Glomerular visceral epithelial cell (primary cell): ENCODE results near the gene SDR42E2.
A peak's percentile ranks its signal among the peaks of the same experiment; 100 is the strongest.
"Not testable (repeated sequence)": the region's sequence is repeated elsewhere in the genome, so short reads cannot be mapped to it uniquely, and the experiment has no call there.

Source experiments
- DNase-seq: peaks from one replicate; pipeline ENCODE4 v3.0.0-alpha.2; 2016; ENCODE audit errors: extremely low spot score

The SDR42E2 gene

DNA sequence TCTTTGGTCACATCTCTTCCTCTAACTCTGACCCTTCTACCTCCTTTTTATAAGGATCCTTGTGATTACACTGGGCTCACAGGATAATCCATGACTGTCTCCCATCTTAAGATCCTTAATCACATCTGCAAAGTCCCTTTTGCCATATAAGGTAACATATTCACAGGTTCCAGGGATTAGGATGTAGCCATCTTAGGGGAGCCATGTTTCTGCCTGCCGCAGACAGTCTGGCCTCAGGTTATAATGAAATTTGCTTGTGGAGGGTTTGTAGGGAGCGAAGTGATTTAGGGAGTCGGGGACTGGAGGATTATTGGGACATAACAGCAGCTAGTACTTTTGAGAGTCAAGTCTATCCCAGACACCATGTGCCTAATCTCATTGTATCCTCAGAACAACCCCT lies 51.5 kb downstream of the SDR42E2 start:
- no peak for DNase-seq

- no peak for DNase-seq
Observed at GRCh38 chr16:22214402-22214801, 52.1 kb downstream of the SDR42E2 start.

DNA sequence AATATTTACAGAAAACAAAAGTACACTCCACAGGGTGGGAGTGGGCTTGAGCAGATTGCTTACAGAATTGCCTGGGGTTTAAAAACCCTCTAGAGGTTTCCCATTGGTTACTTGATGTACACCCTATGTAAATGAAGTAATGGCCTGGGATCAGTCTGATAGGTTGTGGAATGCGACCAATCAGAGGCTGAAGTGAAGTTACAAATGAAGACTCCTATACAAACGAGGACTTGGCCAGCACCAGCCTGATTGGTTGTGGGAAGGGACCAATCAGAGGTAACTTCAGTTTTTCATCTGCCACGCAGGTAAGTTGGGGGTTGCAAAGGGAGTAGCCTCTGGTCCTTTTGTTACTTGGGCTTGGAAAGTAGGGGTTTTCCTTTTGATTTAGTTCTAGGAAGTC lies 52.6 kb downstream of the SDR42E2 start:
- DNase-seq, result no peak

GRCh38 chr16:22216191-22216831 lies 54.0 kb downstream of the SDR42E2 start:
- DNase-seq, result no peak

- DNase-seq, result not testable (repeated sequence)
Observed at GRCh38 chr16:22216832-22217225, 54.5 kb downstream of the SDR42E2 start.

GRCh38 chr16:22217890-22218730 lies 55.8 kb downstream of the SDR42E2 start:
- DNase-seq, result no peak

DNA sequence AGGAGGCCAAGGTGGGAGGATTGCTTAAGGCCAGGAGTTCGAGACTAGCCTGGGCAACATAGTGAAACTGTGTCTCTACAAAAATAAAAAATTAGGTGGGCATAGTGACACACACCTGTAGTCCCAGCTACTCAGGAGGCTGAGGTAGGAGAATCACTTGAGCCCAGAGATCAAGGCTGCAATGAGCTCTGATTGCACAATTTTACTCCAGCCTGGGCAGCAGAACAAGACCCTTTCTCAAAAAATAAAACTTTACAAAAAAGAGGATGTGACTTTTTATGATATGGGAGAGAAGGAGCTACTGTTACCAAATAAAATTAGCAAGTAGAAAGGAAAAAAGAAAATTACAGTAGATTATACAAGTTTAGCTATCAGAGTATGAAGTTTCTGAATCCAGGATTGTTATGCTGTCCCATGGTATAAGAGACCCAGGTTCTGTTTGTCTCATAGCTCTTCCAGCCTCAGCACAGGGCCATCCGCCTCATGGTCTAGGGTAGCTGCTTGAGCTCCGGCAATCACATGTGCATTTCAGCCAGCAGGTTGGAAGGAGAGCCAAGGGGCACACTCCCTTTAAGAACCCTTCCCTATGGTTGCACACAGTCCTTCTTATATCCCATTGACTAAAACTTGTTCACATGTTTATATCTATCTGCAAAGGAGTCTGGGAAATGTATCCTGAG lies 57.2 kb downstream of the SDR42E2 start:
- DNase-seq, result no peak

- DNase-seq, result no peak
Observed at GRCh38 chr16:22220069-22220440, 57.7 kb downstream of the SDR42E2 start.

DNA sequence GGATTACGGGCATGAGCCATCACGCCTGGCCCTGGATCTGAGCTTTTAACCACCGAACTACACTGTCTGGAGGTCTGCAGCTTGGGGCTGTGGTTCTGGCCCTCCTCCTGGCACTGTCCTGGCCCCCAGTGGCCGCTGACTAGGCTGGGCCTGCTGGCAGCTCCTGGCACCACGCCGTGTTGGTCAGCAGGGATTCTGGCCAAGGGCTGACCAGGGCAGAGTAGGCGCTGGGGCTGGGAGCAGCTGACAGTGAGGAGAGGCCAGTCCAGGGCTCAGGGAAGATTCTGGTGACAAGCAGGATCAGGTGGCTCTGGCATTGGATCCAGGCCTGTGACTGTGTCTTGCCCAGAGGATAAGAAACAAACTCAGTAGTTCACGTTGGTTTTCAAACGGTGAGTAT lies 58.4 kb downstream of the SDR42E2 start:
- DNase-seq, result no peak

- no peak for DNase-seq
Observed at GRCh38 chr16:22222006-22222405, 59.7 kb downstream of the SDR42E2 start.

DNA sequence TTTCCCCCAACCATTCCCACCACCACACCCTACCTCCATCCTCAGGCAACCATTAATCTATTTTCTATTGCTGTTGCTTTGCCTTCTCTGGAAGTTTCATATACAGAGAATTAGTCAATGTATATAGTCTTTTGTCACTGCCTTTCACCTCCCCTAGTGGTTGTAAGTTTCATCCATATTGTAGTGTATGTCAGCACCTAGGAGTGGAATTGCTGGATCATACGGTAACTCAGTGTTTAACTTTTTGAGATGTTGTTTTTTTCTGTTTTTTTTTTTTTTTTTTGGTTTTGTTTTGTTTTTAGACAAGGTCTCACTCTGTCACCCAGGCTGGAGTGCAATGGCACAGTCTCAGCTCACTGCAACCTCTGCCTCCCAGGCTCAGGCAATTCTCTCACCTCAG lies 60.7 kb downstream of the SDR42E2 start:
- no peak for DNase-seq

DNA sequence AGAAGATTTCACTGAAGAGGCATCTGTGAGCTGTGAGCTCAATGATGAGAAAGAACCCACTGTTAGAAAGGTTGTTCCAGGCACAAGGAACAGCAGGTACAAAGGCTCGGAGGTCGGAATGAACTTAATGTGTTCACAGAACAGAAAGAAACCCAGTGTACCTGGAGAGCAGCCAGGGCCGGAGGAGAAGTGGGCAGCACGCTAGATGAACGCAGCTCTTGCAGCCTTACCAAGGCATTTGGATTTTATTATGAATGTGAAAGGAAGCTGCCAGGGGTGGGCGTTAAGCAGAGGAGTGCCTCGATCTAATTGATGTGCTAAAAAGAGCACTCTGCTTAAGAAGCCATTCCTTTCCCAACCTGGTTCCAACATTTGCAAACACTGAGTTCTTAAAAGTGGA lies 62.8 kb downstream of the SDR42E2 start:
- DNase-seq, result no peak

GRCh38 chr16:22229889-22230288 lies 67.6 kb downstream of the SDR42E2 start:
- DNase-seq, result no peak

DNA sequence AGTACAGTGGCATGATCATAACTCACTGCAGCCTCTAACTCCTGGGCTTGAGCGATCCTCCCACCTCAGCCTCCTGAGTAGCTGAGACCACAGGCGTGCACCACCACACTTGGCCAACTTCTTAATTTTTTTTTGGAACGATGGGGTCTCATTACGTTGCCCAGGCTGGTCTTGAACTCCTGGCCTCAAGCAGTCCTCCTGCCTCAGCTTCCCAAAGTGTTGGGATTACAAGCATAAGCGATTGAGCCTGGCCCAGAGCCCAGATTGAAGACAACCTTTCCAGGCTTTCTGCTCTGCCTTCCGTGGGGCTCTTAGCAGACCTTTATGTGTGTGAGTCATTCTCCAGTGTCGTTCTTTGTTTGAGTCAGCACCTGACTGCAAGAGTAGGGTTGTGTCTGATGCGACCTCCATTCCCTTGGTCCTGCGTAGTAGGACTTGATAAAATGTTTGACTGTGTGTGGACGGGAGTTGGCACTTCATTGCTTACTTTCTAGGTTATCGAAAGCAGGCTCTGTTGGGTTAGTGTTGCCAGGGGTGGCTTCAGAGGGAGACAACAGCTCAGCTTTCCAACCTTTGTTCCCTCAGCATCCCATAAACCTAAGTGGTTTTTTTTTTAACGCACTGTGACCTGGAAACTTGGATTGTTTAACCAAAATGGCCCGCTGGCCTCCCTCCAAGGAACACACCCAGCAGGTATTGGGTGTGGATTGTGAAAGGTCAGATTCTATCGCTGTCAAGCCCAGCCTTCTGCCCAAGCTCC lies 70.2 kb downstream of the SDR42E2 start:
- peak; percentile 24 for DNase-seq

DNA sequence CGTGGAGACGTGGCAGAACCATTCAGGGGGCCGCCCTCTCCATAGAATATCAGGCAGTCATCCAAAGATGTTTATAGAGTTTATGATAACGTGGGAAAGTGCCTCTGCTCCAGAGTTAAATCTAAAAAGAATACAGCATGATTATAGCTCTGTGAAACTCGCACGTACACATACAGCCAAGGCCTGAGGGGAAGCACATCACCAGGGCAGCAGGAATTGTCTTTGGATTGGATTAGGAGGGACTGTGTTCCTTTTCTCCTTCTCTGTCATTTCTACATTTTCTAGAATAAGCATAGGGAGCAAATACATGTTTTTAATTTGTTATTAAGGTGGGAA lies 70.7 kb downstream of the SDR42E2 start:
- no peak for DNase-seq

DNA sequence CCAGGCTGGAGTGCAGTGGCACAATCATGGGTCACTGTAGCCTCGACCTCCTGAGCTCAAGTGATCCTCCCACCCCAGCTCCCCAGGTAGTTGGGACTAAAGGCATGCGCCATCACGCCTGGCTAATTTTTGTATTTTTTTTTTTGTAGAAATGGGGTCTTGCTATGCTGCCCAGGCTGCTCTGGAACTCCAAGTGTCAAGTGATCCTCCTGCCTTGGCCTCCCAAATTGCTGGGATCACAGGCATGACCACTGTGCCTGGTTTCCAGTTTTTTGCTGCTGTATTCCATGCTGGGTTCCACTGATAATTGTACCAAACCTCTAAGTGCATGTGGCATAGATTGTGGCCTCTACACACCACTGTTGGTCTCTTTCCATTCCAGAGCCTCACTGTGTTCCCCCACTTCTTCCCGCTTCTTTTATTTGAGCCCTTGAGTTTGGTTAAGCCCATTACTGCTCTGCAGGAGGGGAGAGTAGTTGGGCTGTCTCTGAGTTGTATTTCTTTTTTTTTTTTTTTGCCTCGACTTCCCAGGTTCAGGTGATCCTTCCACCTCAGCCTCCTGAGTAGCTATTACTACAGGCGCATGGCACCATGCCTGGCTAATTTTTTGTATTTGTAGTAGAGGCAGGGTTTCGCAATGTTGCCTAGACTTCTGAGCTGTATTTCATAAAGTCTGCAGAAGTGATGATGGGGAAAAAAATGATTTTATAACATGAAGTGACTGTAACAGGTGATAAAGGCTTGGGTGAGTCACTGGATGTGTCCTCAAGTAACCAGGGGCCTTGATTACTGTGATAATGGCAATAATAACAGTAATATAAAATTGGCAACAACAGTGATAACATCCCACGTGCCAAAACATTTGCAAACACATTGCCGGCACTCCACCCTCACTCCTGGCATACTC lies 73.8 kb downstream of the SDR42E2 start:
- no peak for DNase-seq

GRCh38 chr16:22239131-22239805 lies 77.0 kb downstream of the SDR42E2 start:
- DNase-seq, result no peak

GRCh38 chr16:22240023-22240710 lies 77.9 kb downstream of the SDR42E2 start:
- DNase-seq, result no peak
